ENCODE results near the gene TEX261.

DNA sequence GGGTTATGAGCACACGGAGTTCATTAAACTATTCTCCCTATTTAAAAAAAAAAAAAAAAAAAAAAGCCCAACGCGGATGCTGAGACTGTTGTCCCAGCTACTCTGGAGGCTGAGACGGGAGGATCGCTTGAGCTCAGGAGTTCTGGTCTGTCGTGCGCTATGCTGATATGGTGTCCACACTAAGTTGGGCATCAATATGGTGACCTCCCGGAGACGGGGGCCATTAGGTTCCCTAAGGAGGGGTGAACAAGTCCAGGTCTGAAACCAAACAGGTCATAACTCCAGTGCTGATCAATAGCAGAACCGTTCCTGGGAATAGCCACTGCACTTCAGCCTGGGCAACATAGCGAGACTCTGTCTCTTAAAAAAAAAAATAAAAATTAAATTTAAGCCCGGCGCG, 29.2 kb downstream of the TEX261 start:
- TF ChIP-seq CTBP1 (IDR thresholded peaks at IDR 0.05; ENCODE audit: borderline replicate concordance) (no peak), FOXA1 (IDR thresholded peaks at IDR 0.05) (no peak), SUZ12 (IDR thresholded peaks at IDR 0.05) (no peak), ARNT (IDR thresholded peaks at IDR 0.05) (no peak), BHLHE40 (IDR thresholded peaks at IDR 0.05; ENCODE audit: borderline replicate concordance) (no peak), ZNF384 (IDR thresholded peaks at IDR 0.05) (no peak), LEF1 (IDR thresholded peaks at IDR 0.05; ENCODE audit: borderline replicate concordance) (no peak), TARDBP (IDR thresholded peaks at IDR 0.05) (no peak), SP1 (IDR thresholded peaks at IDR 0.05) (no peak), HDGF (IDR thresholded peaks at IDR 0.05; ENCODE audit: borderline replicate concordance) (no peak)
- TF ChIP-seq, protein P1, sequence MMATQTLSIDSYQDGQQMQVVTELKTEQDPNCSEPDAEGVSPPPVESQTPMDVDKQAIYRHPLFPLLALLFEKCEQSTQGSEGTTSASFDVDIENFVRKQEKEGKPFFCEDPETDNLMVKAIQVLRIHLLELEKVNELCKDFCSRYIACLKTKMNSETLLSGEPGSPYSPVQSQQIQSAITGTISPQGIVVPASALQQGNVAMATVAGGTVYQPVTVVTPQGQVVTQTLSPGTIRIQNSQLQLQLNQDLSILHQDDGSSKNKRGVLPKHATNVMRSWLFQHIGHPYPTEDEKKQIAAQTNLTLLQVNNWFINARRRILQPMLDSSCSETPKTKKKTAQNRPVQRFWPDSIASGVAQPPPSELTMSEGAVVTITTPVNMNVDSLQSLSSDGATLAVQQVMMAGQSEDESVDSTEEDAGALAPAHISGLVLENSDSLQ (IDR thresholded peaks at IDR 0.05) = no peak
